HG03097 (cell line): Measurements from ENCODE around the gene TBX6.
A peak's percentile ranks its signal among the peaks of the same experiment; 100 is the strongest.

ENCODE experiments used
- ATAC-seq: cut with Tn5 transposase; IDR thresholded peaks from one replicate; pipeline ENCODE4 v1.9.1; 2021; ENCODE audit not compliant: unreplicated experiment, low FRiP score

Gene TBX6

DNA sequence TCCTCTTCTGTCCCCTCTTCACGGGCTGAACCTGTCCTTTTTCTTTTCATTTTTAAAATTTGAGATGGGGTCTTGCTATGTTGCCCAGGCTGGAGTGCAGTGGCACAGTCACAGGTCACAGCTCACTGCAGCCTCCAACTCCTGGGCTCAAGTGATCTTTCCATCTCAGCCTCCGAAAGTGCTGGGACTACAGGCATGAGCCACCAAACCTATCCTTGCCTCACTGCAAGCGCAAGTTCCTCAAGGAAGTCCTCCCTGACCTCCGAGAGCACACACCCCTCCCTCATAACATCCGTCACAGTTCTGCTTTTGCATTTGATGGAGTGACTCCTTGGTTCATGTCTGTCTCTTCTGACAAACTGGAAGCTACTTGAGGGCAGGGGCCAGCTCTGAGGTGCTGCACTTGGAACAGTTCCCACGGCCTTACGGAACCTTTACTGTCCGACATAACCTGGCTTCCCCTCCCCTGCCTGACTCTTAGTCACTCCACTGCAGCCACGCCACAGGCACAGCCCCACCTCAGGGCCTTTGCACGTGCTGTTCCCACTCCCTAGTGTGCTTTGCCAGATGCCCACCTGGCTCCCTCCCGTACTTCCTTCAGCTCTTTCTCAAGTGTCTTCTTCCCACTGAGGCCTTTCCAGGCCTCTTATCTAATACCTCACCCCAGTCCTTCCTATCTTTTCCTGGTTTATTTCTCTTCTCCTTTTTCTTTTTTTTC, 4.4 kb downstream of the TBX6 start:
- ATAC-seq = no peak

DNA sequence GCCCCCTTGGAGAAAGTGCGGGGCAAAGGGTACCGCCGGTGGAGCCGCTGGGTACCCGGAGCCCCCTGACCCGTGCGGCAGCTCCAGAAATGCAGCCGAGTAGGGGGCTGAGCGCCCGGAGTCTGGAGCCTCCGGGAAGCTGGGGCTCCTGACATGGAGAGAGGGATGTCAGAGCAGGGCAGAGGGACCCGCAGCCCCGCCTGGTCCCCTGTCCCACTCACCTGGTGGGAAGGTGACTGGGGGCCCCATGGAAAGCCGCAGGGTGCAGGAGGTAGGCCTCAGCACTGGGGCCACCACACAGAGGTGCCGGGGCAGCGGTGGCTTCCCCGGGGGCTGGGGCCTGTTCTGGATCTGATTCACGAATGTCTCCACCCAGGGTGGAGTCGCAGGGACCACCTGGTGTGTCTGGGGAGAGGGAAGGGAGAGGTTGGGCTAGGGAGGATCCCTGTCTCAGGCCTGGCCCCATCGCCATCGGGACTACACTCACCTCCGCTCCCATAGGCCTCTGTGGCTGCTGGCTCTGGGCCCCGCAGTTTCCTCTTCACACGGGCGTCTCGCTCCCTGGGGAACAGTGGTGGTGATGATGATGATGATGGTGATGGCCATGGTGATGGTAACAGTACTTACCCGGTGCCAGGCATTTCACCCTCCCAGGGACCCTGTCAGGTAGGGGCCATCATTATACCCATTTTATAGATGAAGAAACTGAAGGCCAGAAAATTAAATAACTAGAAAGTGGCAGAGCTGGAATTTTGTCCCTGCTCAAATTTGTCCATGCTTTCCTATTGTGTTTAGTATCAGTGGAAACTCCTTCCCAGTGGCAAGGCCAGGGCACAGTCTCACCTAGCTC, 5.2 kb downstream of the TBX6 start:
- no peak for ATAC-seq

DNA sequence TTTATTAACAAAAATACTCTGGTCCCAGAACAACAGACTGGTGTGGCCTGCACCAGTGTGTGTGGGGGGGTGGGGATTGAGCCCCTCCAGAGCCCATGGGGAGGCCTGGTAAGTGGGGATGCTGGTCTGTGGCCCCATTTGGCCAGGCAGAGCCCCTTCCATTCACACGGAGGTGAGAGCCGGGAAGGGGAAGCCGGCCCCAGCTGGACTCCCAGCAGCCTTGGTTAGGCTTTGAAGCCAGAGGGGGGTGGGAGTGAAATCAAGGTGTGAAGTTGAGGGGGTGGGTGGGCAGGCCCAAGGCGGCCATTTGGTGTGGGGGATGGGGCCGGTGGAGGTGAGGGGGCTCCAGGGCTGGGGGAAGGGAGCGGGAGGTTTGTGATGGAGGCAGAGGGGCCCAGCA, 5.9 kb downstream of the TBX6 start:
- no peak for ATAC-seq

DNA sequence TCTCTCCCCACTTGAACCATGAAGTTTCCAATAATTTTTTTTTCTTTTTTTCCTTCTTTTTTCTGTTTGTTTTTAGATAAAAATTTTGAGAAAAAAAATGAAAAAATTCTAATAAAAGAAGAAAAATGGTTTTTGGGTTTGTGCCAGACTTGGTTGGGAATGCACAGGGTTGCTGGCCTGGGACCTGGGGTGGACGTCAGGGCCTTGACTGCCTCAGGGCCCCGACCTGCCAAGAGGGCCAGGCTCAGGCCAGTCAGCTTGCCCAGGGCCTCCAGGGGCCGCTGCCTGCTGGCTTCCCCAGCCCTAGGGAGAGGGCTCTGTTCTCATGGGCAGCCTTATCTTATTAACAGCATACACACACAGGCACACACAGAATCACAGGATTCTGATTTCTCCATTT, 6.5 kb downstream of the TBX6 start:
- ATAC-seq = no peak

DNA sequence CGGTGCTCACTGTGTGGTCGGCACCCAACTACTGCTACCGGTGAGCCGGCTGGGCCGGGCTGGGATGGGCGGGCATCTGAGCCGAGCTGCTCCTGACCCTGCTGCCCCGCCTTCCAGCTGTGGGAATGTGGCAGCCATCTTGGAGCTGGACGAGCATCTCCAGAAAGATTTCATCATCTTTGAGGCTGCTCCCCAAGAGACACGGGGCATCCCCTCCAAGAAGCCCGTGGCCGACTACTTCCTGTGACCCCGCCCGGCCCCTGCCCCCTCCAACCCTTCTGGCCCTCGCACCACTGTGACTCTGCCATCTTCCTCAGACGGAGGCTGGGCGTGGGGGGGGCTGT, 6.9 kb downstream of the TBX6 start:
- no peak for ATAC-seq

DNA sequence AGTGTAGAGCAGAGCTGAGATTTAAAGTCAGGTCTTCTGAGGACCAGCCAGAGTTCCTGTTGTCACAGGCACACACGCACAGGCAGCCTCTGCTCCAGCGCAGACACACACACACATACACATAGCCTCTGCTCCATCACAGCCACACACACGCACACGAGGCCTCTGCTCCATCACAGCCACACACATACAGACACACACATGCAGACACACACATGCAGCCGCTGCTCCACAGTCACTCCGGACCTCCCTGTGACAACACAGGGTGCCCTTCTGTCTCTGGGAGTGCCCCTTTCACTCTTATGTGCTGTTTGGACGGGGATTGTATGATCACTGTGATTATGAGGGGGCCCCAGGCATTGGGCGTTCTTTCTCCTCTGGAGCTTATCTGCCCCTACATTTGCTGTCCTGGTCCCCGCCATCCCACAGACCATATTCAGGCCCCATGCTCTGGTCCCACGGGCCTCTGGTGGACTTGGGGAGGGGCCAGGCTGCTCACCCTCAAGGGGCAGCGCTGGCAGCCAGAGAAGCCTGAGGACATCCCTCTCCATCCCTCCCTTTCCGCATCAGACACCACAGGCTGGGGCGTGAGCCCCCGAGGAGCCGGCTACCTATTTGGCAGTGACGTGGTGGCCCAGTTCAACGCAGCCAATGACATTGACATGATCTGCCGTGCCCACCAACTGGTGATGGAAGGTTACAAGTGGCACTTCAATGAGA, 7.5 kb downstream of the TBX6 start:
- no peak for ATAC-seq

DNA sequence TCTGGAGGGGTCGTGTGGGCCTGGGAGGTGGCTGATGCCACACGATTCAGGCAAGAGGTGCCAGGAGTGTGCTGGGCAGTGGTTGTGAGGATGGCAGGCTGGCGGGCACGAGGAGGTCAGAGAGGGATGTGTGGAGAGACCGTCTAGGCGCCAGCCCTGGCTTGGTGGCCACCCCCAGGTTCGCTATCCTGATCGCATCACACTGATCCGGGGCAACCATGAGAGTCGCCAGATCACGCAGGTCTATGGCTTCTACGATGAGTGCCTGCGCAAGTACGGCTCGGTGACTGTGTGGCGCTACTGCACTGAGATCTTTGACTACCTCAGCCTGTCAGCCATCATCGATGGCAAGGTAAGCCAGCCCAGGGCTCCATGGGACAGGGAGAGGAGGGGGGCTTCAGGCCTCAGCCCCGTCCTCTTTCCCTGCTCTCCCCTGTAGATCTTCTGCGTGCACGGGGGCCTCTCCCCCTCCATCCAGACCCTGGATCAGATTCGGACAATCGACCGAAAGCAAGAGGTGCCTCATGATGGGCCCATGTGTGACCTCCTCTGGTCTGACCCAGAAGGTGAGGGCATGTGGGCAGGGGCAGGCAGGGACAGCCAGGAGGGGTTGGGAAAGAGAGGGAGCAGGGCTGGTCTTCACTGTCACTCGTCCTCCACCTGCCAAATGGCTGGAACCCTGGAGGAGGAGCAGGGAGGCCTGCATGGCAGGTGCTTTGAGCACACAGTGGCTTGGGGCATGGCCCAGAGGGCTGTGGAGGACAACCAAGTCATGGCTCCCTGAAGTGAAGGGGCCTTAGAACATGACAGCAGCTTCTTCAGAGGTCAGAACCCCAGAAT, 8.3 kb downstream of the TBX6 start:
- no peak for ATAC-seq

DNA sequence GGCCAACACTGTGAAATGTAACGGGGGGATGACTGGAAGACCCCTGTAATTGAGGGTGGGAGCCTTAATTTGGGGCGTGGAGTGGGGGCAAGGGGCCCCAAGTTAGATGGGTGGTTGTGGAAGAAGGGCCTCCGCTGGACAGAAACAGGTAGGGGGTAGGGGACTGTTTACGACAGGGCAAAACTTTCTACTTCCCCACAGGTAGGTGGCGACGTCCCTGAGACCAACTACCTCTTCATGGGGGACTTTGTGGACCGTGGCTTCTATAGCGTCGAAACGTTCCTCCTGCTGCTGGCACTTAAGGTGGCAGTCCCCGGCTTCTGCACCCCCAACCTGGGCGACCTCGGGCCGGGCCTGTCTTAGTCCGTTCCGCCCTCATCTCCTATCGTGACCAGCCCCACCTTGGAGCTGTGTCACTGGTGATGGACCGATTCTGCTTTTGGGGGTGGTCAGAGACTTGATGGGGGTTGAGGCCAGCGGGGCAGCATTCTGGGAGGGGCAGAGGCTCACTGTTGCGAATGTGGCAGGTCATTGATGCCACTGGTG, 9.1 kb downstream of the TBX6 start:
- ATAC-seq = no peak

DNA sequence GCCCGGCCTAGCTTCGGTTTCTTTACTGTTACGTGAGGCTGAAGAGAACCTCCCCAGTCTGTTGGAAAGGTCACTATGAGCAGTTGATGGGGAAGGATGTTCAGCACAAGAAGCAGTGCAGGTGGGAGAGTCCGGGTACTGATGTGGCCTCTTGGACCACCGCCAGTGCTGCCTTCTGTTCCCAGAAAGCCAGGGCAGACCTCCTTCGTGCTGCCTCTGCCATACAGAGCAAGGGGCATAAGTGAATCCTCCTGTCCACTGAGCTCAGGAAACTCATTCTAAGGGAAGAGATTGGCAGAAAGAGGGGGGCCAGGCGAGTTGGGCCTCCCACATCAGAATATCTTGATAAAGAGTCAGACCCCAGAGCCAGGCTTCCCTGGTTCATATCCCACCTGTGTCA, 12.2 kb downstream of the TBX6 start:
- no peak for ATAC-seq

DNA sequence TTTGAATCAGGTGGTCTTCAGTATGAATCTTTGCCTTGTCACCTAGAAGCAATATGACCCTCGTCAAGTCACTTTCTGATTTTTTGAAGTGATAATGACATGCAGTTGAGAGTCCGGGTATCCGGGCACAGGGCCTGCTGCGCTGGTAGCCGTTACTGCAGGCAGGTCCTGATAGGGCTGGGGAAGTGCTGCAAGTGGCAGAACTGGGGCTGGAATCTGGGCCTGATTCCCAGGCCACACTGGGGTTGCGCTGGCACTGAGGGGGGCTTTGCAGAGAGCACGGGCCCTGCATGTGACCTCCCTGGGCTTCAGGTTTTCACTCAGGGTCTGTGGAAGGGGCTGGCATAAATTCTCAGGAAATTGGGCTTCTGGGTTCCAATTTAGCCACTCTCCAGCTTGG, 13.0 kb downstream of the TBX6 start:
- no peak for ATAC-seq

DNA sequence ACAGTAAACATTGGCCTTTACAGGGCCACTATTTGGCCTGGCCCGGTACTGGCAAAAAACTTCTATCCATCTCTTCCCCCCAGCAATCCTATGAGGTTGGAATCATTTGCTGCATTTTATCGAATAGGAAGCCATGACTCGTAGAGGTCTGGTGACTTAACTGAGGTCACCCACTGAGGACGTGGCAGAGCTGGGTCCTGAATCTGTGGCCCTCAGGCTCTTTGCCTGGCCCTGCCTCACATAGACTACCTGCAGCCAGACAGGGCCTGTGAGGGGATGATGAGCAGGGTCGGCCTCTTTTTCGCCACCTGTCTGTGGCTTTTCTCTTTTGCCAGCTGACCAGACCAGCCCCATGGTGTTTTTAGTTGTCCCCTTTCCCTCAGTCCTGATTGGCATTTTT, 14.1 kb downstream of the TBX6 start:
- ATAC-seq = no peak

DNA sequence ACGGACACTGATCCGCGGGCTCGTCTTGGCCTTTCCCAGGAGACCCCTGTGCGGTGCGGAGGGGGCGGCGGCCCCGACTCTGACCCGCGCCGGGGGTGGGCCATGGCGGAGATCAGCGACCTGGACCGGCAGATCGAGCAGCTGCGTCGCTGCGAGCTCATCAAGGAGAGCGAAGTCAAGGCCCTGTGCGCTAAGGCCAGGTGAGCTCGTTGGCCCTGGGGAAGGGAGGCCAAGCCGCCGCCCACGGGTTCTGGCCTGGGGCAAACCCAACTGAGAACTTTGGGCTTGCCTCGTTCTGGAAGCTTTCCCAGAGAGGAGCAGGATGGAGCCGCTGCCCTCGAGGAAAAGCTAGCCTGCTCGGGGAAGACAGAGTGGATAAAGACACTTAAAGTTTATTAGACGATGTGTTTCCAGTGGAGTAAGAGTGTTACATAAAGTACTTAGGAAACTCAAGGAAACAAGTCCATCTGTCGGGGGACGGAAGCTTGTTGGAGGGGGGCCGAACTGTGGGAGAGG, 15.4 kb downstream of the TBX6 start:
- peak; percentile 22 for ATAC-seq

DNA sequence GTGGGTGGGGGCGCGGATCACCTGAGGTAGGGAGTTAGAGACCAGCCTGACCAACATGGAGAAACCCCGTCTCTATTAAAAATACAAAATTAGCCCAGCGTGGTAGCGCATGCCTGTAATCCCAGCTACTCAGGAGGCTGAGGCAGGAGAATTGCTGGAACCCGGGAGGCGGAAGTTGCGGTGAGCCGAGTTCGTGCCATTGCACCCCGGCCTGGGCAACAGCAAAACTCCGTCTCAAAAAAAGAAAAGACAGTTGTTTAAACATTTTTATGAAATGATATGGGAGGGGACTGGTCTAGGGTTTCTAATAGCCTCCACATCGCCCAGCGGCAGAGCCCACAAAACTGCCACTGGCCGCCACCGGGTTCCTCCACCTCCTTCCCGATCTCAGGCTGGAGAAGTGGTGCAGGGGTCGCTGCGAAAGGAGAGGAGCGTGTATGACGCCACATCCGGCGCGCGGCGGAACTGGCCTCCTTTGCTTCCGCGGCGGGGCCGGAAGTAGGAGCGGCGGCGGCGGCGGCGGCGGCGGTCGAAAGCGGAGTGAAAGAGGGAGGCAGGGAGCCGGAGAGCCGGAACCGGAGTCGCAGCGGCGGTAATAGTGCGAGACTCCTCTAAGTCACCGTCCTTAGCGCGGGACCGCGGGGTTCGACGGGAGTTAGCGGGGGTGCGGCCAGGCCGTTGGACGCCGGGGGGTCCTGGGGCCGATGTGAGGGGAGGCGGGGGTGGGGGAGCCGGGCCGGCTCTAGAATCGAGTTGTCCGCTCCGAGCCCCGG, 16.0 kb downstream of the TBX6 start, which contains the start of gene PPP4C:
Gene PPP4C (plus strand): TSS at position 492 of the 773 bp plus-strand sequence. CDS start 384 bp downstream, outside the sequence.
- peak; percentile 70 for ATAC-seq

DNA sequence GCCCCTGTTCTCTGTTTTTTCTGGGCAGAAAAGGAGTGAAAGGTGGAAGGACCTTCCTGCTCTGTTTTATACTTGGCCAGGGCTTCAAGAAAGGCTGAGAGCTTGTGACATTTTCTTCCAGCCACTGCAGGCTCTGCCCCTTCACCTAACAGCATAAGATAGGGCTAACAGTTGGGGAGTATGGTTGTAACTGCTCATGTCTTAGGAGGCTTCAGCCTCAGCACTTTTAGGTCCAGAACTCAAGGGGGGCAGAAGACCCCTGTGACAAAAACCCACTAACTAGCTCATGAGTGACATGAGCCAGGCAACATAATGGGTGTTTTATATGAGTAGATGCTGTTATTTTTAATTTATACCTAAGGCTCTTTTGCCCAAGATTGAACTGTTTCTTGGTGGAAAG, 21.2 kb downstream of the TBX6 start:
- ATAC-seq = no peak

DNA sequence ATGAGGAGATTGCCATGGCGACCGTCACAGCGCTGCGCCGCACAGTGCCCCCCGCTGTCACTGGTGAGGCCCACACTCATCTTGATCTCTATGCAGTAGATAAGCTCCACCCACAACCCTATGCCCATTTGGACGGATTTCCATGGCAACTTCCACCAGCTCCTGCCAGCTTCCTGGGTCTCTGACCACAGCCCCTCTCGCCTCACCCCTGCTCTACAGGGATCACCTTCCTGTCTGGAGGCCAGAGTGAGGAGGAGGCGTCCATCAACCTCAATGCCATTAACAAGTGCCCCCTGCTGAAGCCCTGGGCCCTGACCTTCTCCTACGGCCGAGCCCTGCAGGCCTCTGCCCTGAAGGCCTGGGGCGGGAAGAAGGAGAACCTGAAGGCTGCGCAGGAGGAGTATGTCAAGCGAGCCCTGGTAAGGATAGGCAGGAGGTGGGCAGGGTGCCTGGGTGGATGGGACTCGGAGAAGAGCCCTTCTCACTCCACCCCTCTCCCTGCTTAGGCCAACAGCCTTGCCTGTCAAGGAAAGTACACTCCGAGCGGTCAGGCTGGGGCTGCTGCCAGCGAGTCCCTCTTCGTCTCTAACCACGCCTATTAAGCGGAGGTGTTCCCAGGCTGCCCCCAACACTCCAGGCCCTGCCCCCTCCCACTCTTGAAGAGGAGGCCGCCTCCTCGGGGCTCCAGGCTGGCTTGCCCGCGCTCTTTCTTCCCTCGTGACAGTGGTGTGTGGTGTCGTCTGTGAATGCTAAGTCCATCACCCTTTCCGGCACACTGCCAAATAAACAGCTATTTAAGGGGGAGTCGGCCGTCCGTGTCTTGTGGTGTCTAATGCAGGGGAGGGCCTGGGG, 21.9 kb downstream of the TBX6 start:
- no peak for ATAC-seq

DNA sequence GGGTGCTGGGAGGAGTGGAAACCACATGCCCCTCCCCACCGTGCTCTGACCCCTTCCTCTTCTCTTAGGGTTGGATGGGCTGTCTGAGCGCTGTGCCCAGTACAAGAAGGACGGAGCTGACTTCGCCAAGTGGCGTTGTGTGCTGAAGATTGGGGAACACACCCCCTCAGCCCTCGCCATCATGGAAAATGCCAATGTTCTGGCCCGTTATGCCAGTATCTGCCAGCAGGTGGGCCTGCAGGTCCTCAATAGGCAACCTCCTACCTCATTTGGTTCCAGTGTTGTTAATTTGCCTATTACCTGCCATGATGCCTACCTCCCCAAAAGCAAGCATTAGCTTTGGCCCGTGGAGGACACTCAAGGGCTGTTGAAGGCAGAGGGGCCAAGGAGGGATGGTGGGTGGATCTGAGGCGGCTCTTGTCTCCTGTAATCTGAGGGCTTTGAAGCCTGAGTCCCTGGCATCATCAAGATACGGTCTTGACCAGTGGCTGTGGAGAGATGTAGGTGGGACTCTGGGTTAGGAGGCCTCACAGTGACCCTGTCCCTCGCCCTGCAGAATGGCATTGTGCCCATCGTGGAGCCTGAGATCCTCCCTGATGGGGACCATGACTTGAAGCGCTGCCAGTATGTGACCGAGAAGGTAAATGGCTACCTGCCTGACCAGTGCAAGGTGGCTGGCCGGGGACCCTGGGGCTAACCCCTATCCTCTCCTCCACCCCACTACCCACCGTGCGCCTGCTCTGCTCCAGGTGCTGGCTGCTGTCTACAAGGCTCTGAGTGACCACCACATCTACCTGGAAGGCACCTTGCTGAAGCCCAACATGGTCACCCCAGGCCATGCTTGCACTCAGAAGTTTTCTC, 22.7 kb downstream of the TBX6 start:
- ATAC-seq = no peak

DNA sequence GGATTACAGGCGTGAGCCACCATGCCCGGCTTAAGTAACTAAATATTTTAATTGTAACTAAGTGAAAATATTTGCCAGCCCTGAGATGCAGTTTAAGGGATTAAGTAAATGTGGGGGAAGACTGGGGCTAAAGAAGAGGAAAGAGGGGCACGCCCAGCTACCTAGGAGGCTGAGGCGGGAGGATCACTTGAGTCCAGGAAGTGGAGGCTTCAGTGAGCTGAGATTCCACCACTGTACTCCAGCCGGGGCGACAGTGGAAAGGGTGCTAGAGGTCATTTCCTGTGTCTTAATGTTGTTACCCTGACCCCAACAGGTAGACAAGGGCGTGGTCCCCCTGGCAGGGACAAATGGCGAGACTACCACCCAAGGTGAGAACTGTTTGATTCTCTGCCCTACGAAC, 23.4 kb downstream of the TBX6 start:
- ATAC-seq = no peak

DNA sequence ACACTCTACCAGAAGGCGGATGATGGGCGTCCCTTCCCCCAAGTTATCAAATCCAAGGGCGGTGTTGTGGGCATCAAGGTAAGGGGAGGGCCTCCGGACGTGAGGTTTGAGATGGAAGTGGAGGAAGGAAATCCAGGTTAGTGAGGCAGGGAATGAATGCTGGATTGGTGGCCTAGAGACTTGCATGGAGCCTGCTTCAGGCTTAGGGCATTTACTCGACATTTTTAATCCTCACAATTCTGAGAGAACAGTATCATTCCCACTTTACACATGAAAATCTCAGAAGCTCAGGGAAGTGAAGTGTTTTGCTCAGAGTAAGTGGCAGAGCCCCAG, 24.2 kb downstream of the TBX6 start:
- no peak for ATAC-seq
